Heart left ventricle (tissue), 13 donors: Measurements from ENCODE around the gene ARHGAP44.

Experiments
- POLR2A ChIP-seq, 2 donors: fragments of 450-650 bp; IDR thresholded peaks; one replicate each; pipeline ENCODE4 v1.6.1; 2017; ENCODE audit warnings: antibody characterized with exemption in 2 of 2, mild to moderate bottlenecking in 2 of 2, moderate library complexity in 2 of 2
- TF ChIP-seq, protein P1 (sequence below), 12 donors: fragments of 200-600 bp; sonication (generic) in 4 of 12; IDR thresholded peaks; one replicate each; pipeline versions ENCODE4 v1.5.0 to v1.8.0; 2018 to 2022; ENCODE audit warnings: antibody characterized with exemption in 12 of 12, mild to moderate bottlenecking in 5 of 12
- donor health status: ischemic (EF 13 %, LVEDD 7.1; RV severe dilation, severe dysfunction).
- donor health status: DM: no; HTN: yes; CAD: no.
- donor health status: DM: no; HTN: no; CAD: no.
- donor health status: ischemic (EF 25% LVEDD 6.9; RV normal size, moderate dysfunction).
- donor health status: ischemic (EF 25% LVEDD 5.7; RV mildly dilated, moderate dysfunction).
- donor health status: ischemic (EF 35%, LVEDD 5.7; RV mildly dilated, moderate dysfunction).
- donor health status: nonischemic (EF 11% LVEDD 7.7; RV severe dilation, severe dysfunction).
- donor health status: DM: yes; HTN: yes; CAD: no.
- donor health status: PGD.
- donor health status: ischemic (EF 29% LVEDD 5.4; RV normal size, mild dysfunction).
- donor health status: nonischemic (EF 23%, LVEDD 6.1; RV moderate dilation, normal function).

DNA sequence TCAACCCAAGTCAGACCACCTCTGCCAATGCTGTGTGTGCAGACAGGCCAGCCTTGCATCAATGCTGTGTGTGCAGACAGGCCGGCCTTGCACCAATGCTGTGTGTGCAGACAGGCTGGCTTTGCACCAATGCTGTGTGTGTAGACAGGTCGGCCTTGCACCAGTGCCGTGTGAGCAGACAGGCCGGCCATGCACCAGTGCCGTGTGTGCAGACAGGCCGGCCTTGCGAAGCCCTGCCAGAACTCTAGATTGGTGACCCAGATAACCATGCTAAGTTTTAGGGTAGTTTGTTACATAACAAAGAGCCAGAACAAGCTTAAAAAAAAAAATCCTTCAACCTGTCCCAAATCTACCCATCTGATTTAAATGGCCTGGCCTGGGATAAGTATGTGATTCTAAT is 174.2 kb downstream of the ARHGAP44 start:
- TF ChIP-seq, protein P1, sequence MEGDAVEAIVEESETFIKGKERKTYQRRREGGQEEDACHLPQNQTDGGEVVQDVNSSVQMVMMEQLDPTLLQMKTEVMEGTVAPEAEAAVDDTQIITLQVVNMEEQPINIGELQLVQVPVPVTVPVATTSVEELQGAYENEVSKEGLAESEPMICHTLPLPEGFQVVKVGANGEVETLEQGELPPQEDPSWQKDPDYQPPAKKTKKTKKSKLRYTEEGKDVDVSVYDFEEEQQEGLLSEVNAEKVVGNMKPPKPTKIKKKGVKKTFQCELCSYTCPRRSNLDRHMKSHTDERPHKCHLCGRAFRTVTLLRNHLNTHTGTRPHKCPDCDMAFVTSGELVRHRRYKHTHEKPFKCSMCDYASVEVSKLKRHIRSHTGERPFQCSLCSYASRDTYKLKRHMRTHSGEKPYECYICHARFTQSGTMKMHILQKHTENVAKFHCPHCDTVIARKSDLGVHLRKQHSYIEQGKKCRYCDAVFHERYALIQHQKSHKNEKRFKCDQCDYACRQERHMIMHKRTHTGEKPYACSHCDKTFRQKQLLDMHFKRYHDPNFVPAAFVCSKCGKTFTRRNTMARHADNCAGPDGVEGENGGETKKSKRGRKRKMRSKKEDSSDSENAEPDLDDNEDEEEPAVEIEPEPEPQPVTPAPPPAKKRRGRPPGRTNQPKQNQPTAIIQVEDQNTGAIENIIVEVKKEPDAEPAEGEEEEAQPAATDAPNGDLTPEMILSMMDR (IDR thresholded peaks at IDR 0.05) = no peak
- TF ChIP-seq POLR2A (IDR thresholded peaks at IDR 0.05) = no peak
